IgD-negative memory B cell (primary cell): ENCODE results near the gene DTX4. TPM values are rescaled to one million over a fixed set of nuclear protein-coding genes. Genes with fewer than 3 reads are reported as not detected.

Experiments
- H3K27ac Mint-ChIP-seq, 3 donors: one replicate each; pipeline ENCODE4 v1.8.0; 2020 to 2022; ENCODE audit warnings: mild to moderate bottlenecking in 3 of 3, mixed read lengths in 3 of 3, moderate library complexity in 1 of 3
- H3K27me3 Mint-ChIP-seq: one replicate; pipeline ENCODE4 v1.8.0; 2021; ENCODE audit warnings: mixed read lengths
- H3K36me3 Mint-ChIP-seq: one replicate; pipeline ENCODE4 v1.8.0; 2020; ENCODE audit warnings: mild to moderate bottlenecking, mixed read lengths
- H3K4me1 Mint-ChIP-seq, 3 donors: one replicate each; pipeline ENCODE4 v1.8.0; 2020 to 2022; ENCODE audit warnings: mixed read lengths in 3 of 3, mild to moderate bottlenecking in 1 of 3
- H3K4me3 Mint-ChIP-seq, 4 donors: one replicate each; pipeline ENCODE4 v1.8.0; 2020 to 2022; ENCODE audit warnings: mild to moderate bottlenecking in 4 of 4, mixed read lengths in 4 of 4, moderate library complexity in 3 of 4
- H3K9me3 Mint-ChIP-seq, 3 donors: one replicate each; pipeline ENCODE4 v1.8.0; 2020 to 2021; ENCODE audit warnings: mixed read lengths in 3 of 3, mild to moderate bottlenecking in 1 of 3
- polyA plus RNA-seq: library from polyadenylated mRNA; unstranded; fragments of 300-500 nt; fragmentation: Illumina TruSeq; gene quantifications from one replicate; pipeline ENCODE4 v1.2.3, GENCODE V29; 2021

Gene DTX4
- polyA plus RNA-seq, 1 donor from 2014 or later = 4.5 TPM

DNA sequence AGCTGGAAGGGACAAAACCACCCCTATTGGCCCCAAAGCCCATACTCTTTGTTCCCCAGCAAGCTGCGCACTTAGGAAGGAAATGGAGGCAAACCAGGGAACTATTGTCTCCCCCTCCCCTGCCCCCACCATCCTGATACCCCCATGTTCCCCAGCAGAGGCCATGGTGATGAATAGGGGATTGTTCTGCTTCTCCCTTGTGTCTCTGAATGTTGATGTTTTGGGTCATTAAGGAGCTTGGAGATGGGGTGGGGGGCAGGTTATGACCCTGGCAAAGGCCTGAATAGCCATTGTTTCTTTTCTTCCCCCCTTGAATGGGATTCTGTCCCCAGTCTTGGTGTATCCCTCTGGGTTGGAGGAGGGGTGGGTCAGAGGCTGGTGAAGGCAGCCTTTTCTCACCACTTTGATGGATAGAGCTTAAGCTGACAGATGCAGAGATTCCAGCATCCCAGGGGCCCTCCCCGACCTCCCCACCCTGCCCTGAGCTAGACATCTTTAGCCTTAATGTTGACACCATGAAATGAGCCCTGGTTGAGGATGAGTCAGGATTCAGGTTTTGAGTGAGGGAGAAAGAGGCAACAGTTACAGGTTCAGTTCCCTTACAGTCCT, 8.3 kb downstream of the DTX4 start:
- H3K27me3 Mint-ChIP-seq = no peaks in the 10 kb centered on the region
- peaks cover 1 to 2% (median 1%) of the 10 kb centered on the region in 3 donors for H3K4me1 Mint-ChIP-seq
- peaks cover 6% of the 10 kb centered on the region for H3K36me3 Mint-ChIP-seq
- no peak overlapping the region for H3K4me3 Mint-ChIP-seq
- no peak overlapping the region for H3K27ac Mint-ChIP-seq
- peaks cover 0 to 12% (median 5%) of the 10 kb centered on the region in 3 donors for H3K9me3 Mint-ChIP-seq

DNA sequence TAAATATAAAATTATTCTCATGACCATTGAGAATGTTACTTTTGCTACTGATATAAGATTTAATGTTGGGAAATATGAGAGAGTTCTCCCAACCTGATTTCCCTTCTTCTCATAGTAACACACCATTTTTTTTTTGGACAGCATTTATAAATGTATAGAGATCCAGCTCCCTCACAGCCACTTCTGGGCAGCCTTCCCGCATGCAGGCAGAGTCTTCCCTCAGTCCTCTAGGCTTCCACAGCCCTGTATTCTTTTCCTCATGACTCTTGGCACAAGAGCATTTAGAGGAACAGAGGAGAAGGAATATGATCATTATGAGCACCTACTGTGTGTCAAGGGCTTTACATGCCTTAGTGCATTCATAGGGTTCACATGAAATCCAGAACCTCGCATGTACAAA, 9.0 kb downstream of the DTX4 start:
- Mint-ChIP-seq H3K4me3 (no peak overlapping the region), H3K36me3 (peaks cover 4% of the 10 kb centered on the region), H3K4me1 (peaks cover 0 to 2% (median 1%) of the 10 kb centered on the region in 3 donors), H3K9me3 (peaks cover 0 to 12% (median 5%) of the 10 kb centered on the region in 3 donors), H3K27me3 (no peaks in the 10 kb centered on the region), H3K27ac (no peak overlapping the region)

DNA sequence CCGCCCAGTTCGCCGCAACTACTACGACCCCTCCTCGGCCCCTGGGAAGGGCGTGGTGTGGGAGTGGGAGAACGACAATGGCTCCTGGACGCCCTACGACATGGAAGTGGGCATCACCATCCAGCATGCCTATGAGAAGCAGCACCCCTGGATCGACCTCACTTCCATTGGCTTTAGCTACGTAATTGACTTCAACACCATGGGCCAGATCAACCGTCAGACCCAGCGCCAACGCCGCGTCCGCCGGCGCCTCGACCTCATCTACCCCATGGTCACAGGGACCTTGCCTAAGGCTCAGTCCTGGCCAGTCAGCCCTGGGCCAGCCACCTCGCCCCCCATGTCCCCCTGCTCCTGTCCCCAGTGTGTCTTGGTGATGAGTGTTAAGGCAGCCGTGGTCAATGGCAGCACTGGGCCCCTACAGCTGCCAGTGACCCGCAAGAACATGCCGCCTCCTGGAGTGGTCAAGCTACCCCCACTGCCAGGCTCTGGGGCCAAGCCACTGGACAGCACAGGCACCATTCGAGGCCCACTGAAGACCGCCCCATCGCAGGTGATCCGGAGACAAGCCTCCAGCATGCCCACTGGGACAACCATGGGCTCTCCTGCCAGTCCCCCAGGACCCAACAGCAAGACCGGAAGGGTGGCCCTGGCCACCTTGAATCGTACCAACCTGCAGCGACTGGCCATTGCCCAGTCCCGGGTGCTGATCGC, 10.0 kb downstream of the DTX4 start:
- Mint-ChIP-seq H3K4me3 (no peak overlapping the region), H3K27ac (no peak overlapping the region), H3K36me3 (peaks cover 4% of the 10 kb centered on the region), H3K27me3 (no peaks in the 10 kb centered on the region), H3K9me3 (peaks cover 0 to 12% (median 5%) of the 10 kb centered on the region in 3 donors), H3K4me1 (peaks cover 0 to 3% (median 2%) of the 10 kb centered on the region in 3 donors)

DNA sequence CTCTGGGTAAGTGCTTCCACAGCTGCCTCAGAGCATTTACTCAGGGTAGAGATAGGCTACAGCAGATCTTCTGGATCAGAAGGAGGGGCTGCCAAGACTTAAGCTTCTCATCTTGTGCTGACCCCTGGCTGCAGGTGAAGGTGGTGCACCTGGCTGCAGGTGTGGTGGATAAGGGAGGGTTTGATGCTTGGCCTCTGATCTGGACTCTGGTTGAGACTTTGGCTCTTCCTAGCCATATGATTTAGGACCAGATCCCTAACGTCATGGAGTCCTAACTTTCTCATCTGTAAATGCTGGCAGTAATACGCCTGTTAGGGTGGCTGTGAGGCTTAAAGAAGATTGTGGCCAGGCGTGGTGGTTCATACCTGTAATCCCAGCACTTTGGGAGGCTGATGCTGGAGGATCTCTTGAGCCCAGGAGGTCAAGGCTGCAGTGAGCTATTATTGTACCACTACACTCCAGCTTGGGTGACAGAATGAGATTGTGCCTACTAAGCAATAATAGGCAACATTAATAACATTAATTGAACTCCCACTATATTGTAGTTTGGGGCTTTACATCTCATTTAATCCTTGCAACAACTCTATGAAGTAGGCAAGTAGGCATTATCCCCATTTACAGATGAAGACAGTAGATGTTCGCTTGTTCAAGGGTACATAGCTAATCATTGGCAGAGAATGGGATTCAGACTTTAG, 10.7 kb downstream of the DTX4 start:
- H3K4me3 Mint-ChIP-seq = no peak overlapping the region
- peaks cover 0 to 12% (median 5%) of the 10 kb centered on the region in 3 donors for H3K9me3 Mint-ChIP-seq
- H3K36me3 Mint-ChIP-seq = peaks cover 4% of the 10 kb centered on the region
- no peak overlapping the region for H3K27ac Mint-ChIP-seq
- peaks cover 0 to 3% (median 2%) of the 10 kb centered on the region in 3 donors for H3K4me1 Mint-ChIP-seq
- no peaks in the 10 kb centered on the region for H3K27me3 Mint-ChIP-seq

DNA sequence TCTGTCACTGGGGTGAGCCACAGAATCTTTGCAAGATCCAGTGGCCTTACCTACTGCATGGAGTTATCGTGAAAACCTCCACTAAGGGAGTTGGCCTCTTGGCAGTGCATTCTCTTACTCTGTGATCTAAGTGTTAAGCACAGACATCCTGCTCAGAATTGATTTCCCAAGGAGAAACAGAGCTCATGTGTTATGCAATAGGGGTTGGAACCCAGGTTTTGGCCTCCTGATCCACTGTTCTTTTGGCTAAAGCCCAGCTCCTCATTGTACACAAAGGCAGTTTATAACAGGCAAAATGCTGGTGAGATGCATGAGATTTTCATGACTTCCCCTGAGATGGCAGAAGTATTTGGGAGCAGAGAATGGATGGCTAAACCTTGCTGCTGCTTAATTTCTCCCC, 11.8 kb downstream of the DTX4 start:
- Mint-ChIP-seq H3K9me3 (peaks cover 0 to 9% (median 0%) of the 10 kb centered on the region in 3 donors), H3K27me3 (no peaks in the 10 kb centered on the region), H3K36me3 (peaks cover 3% of the 10 kb centered on the region), H3K4me1 (peaks cover 0 to 3% (median 2%) of the 10 kb centered on the region in 3 donors), H3K27ac (no peak overlapping the region), H3K4me3 (no peak overlapping the region)

DNA sequence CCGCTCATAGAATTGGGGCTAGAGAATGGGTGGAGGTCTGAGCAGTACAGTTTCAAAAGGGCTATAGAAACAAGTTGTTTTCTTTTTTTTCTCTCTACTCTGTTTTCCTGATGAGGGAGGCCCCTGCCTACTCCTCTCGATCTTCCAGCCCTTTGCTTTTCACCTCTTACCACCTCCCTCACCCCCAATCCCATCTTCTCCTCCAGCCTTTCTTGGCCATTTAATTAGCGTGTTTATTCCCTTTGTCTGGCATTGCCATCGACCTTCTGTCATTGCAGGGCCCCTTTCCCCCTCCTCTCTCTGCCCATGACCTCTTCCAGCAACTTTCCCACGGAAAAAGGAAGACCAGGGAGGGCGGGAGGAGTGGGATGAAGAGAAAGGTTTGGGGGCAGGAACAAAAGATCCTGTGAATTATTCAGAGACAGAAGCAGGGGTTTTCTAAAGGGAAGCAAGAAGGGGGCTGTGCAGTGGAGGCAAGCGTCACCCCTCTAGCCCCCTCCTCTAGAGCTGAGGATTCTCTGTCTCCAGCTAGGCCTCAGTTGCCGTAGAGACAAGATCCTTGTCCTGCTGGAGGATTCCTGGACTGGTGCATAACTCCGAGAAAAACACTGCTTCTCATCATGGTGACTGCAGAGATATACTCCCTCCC, 12.9 kb downstream of the DTX4 start:
- Mint-ChIP-seq H3K4me3 (no peak overlapping the region), H3K36me3 (peaks cover 5% of the 10 kb centered on the region), H3K9me3 (no peaks in the 10 kb centered on the region), H3K27me3 (no peaks in the 10 kb centered on the region), H3K27ac (peak overlapping the region in 1 of 3 donors; percentile 57), H3K4me1 (peaks cover 0 to 3% (median 2%) of the 10 kb centered on the region in 3 donors)

DNA sequence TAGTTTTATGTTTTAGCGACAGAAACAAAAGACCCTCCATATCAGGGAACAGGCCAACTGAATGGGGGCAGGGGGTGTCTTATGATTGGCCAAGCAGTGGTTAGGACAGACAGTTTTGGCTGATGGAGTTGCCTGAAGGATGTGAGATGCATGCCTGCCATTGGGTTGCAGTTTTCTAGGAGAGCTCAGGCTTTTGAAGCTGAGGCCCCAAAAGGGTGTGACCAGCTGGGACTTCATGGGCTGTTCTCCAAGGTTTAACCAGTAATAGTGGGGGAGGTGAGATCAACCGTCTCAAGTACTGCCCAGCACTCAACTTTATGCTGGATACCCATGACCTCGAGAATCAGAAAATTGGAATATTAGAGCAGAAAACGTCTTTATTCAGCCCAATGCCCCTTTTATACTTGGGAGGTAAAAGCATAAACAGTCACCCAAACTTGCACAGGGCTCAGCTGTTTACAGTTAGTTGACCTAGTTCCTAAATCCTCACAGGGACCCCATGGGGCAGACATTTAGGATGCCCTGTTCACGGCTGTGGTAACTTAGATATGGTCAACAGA, 13.5 kb downstream of the DTX4 start:
- H3K36me3 Mint-ChIP-seq = peaks cover 6% of the 10 kb centered on the region
- no peaks in the 10 kb centered on the region for H3K27me3 Mint-ChIP-seq
- no peaks in the 10 kb centered on the region for H3K9me3 Mint-ChIP-seq
- no peak overlapping the region for H3K4me3 Mint-ChIP-seq
- peak overlapping the region in 1 of 3 donors; percentile 80 for H3K27ac Mint-ChIP-seq
- H3K4me1 Mint-ChIP-seq = peaks cover 2 to 3% (median 2%) of the 10 kb centered on the region in 3 donors

DNA sequence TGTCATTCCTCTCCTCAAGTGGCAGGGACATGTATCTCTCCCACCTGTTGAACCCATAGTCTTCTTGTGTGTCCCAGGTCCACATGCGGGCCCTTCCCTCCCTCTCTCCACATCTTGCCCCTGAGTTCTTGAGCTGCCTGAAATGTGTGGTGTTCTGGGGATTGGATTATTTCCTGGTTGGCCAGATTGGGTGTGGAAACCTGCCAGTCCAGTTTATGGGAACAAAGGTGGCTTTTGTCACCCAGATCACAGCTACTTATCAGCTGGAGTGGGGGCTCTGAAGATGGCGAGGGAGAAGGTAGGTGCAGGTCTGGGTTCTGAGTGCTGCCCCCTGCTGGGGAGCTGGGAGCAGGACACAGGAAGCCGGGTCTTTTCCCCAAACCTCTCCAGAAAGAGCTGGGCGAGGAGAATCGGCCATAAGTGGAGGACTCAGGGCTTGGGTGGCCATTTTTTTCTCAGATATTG, 14.2 kb downstream of the DTX4 start:
- H3K4me1 Mint-ChIP-seq = peaks cover 2 to 9% (median 5%) of the 10 kb centered on the region in 3 donors
- no peaks in the 10 kb centered on the region for H3K9me3 Mint-ChIP-seq
- no peak overlapping the region for H3K4me3 Mint-ChIP-seq
- H3K27ac Mint-ChIP-seq = peak overlapping the region in 1 of 3 donors; percentile 80
- H3K36me3 Mint-ChIP-seq = peaks cover 6% of the 10 kb centered on the region
- H3K27me3 Mint-ChIP-seq = no peaks in the 10 kb centered on the region

DNA sequence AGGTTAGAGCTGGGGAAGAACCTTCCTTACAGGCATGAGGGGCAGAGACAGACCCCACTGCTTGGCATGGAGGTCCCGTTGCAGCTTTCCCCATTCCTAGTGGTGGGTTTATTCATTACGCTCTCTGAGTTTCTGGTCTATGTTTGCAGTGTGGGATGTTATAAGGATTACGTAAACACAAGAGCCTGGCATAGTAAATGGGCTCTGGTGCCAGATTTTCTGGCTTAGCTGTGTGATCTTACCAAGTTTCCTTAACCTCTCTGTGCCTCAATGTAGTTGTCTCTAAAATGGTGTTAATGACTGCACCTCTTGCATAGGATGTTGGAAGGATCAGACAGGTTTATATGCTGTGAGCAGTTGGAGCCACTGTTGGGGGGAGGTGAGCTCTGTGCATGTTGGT, 15.1 kb downstream of the DTX4 start:
- Mint-ChIP-seq H3K4me3 (no peak overlapping the region), H3K27me3 (no peaks in the 10 kb centered on the region), H3K36me3 (peaks cover 6% of the 10 kb centered on the region), H3K27ac (no peak overlapping the region), H3K4me1 (peaks cover 2 to 9% (median 5%) of the 10 kb centered on the region in 3 donors), H3K9me3 (no peaks in the 10 kb centered on the region)

DNA sequence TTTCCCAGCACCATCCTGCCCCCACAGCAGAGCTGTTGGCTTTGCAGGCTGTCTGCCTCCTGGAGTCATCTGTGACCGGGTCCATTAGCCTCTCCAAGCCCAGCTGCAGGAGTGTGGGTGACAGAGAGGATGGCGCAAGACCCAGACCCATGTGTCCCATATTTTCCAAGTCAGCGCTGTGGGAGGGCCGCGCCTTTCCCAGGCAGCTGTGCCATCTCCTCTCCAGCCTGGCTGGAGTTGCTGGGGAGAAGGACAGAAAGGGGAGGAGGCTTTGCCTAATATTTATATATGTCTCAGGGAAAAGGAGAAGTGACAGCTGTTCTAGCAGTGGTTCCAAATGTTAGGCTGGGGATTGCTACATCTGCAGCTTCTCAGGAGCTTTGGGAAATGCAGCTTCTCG, 15.7 kb downstream of the DTX4 start:
- peaks cover 2 to 9% (median 3%) of the 10 kb centered on the region in 3 donors for H3K4me1 Mint-ChIP-seq
- no peak overlapping the region for H3K4me3 Mint-ChIP-seq
- H3K27me3 Mint-ChIP-seq = no peaks in the 10 kb centered on the region
- no peak overlapping the region for H3K27ac Mint-ChIP-seq
- H3K36me3 Mint-ChIP-seq = peaks cover 7% of the 10 kb centered on the region
- H3K9me3 Mint-ChIP-seq = no peaks in the 10 kb centered on the region

DNA sequence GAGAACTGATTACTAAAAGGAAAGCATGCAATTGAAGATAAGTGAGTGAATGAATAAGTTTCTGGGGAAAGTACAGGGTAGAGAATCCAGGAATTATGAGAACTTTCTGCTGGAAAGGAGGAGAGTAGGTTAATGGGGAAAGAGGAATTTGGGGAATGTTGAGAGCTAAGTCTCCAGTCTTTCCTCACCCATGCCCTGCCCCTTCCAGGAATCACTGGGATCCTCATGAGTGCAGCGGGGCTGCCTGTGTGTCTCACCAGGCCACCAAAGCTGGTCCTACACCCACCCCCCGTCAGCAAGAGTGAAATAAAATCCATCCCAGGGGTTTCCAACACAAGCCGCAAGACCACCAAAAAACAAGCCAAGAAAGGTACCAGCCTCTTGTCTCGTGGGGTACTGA, 17.0 kb downstream of the DTX4 start:
- no peaks in the 10 kb centered on the region for H3K27me3 Mint-ChIP-seq
- no peak overlapping the region for H3K27ac Mint-ChIP-seq
- H3K4me3 Mint-ChIP-seq = no peak overlapping the region
- no peaks in the 10 kb centered on the region for H3K9me3 Mint-ChIP-seq
- H3K4me1 Mint-ChIP-seq = peaks cover 2 to 9% (median 3%) of the 10 kb centered on the region in 3 donors
- H3K36me3 Mint-ChIP-seq = peaks cover 11% of the 10 kb centered on the region

DNA sequence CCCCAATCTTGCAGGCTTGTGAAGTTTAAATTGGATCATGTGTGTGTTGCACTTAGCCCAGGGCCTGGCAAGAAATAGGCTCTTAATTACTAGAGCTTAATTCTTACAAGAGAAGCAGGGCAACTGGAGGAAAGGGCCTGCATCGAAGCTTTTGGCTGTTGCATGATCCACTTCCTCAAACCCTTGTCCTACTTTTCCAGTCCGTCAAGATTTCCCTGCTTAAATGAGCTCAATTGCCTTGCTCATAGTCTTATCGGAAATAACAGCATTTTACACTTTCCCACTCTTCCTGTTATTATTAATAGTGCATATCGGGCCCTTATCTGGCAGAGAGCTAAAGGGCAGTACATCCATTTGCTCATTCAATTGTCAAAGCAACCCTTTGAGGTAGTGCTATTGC, 18.1 kb downstream of the DTX4 start:
- H3K4me3 Mint-ChIP-seq = no peak overlapping the region
- no peaks in the 10 kb centered on the region for H3K27me3 Mint-ChIP-seq
- peaks cover 3 to 13% (median 4%) of the 10 kb centered on the region in 3 donors for H3K4me1 Mint-ChIP-seq
- no peaks in the 10 kb centered on the region for H3K9me3 Mint-ChIP-seq
- H3K36me3 Mint-ChIP-seq = peaks cover 13% of the 10 kb centered on the region
- no peak overlapping the region for H3K27ac Mint-ChIP-seq

DNA sequence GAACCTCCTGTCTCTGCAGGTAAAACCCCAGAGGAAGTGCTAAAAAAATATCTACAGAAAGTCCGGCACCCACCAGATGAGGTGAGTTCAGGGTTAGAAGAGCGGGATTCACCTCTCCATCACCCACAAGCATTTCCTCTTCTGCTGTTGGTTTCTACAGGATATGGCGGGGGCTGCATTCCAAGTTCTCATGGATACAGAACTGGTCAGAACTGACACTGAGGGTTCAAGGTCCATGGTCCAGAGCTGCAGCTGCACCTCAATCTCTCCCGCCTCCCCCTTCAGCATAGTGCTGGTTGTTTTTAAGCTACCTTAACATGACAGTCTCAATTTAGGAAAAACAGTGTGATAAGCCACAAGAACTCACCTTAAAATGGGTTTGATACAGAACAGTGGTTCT, 19.2 kb downstream of the DTX4 start:
- H3K9me3 Mint-ChIP-seq = no peaks in the 10 kb centered on the region
- H3K27me3 Mint-ChIP-seq = no peaks in the 10 kb centered on the region
- H3K4me1 Mint-ChIP-seq = peaks cover 6 to 21% (median 8%) of the 10 kb centered on the region in 3 donors
- peak overlapping the region in 1 of 4 donors; percentile 7 for H3K4me3 Mint-ChIP-seq
- peak overlapping the region in 1 of 3 donors; percentile 69 for H3K27ac Mint-ChIP-seq
- H3K36me3 Mint-ChIP-seq = peaks cover 20% of the 10 kb centered on the region

DNA sequence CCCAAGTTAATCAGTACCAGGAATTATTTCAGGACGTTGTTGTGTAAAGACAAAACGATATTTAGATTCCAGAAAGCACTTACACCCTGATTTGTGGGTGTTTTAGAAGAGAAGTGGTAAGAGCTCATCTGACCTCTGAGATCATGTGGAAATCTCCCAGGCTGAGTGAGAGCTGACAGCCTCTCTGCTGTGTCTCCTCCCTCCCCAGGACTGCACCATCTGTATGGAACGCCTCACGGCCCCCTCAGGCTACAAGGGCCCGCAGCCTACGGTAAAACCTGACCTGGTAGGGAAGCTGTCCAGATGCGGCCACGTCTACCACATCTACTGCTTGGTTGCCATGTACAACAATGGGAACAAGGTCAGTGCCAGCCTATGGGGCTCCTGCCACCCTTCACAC, 20.0 kb downstream of the DTX4 start:
- no peaks in the 10 kb centered on the region for H3K9me3 Mint-ChIP-seq
- H3K36me3 Mint-ChIP-seq = peaks cover 21% of the 10 kb centered on the region
- H3K4me3 Mint-ChIP-seq = no peak overlapping the region
- peak overlapping the region in 1 of 3 donors; percentile 44 for H3K27ac Mint-ChIP-seq
- peaks cover 8 to 25% (median 13%) of the 10 kb centered on the region in 3 donors for H3K4me1 Mint-ChIP-seq
- H3K27me3 Mint-ChIP-seq = no peaks in the 10 kb centered on the region
